HCEC 1CT (cell line): Measurements from ENCODE around the gene ALG14.
"Not testable (repeated sequence)": the region's sequence is repeated elsewhere in the genome, so short reads cannot be mapped to it uniquely, and the experiment has no call there.

Experiments used
- DNase-seq: peaks from one replicate; pipeline ENCODE4 v3.0.0-alpha.2; 2017

Gene ALG14

GRCh38 chr1:95005584-95005983 is 67.2 kb downstream of the ALG14 start:
- peak; percentile 16 for DNase-seq

GRCh38 chr1:95004013-95004412 is 68.7 kb downstream of the ALG14 start:
- no peak for DNase-seq

- peak; percentile 62 for DNase-seq
These were observed 69.4 kb downstream of the ALG14 start for GRCh38 chr1:95003433-95003738.

GRCh38 chr1:95002540-95003432 is 70.0 kb downstream of the ALG14 start:
- no peak for DNase-seq

- DNase-seq, result no peak
These were observed 70.6 kb downstream of the ALG14 start for GRCh38 chr1:95002164-95002539.

- DNase-seq, result no peak
These were observed 73.2 kb downstream of the ALG14 start for GRCh38 chr1:94999456-95000131.

- no peak for DNase-seq
These were observed 74.0 kb downstream of the ALG14 start for GRCh38 chr1:94998748-94999147.

GRCh38 chr1:94998114-94998513 is 74.6 kb downstream of the ALG14 start:
- no peak for DNase-seq

GRCh38 chr1:94995536-94995935 is 77.2 kb downstream of the ALG14 start:
- not testable (repeated sequence) for DNase-seq

- no peak for DNase-seq
These were observed 77.9 kb downstream of the ALG14 start for GRCh38 chr1:94994805-94995204.

GRCh38 chr1:94993931-94994645 is 78.7 kb downstream of the ALG14 start:
- no peak for DNase-seq

- DNase-seq, result no peak
These were observed 79.7 kb downstream of the ALG14 start for GRCh38 chr1:94992863-94993563.

GRCh38 chr1:94992161-94992560 is 80.6 kb downstream of the ALG14 start:
- no peak for DNase-seq

- DNase-seq, result peak; percentile 37
These were observed 82.8 kb downstream of the ALG14 start for GRCh38 chr1:94989911-94990473.

- no peak for DNase-seq
These were observed 83.4 kb downstream of the ALG14 start for GRCh38 chr1:94989398-94989797.

- DNase-seq, result no peak
These were observed 84.4 kb downstream of the ALG14 start for GRCh38 chr1:94988356-94988755.

GRCh38 chr1:94986783-94987182 is 86.0 kb downstream of the ALG14 start:
- DNase-seq, result peak; percentile 85

- peak; percentile 96 for DNase-seq
These were observed 89.5 kb downstream of the ALG14 start for GRCh38 chr1:94983171-94983739.

- DNase-seq, result no peak
These were observed 90.4 kb downstream of the ALG14 start for GRCh38 chr1:94982398-94982797.

- DNase-seq, result no peak
These were observed 91.2 kb downstream of the ALG14 start for GRCh38 chr1:94981575-94981973.

- DNase-seq, result peak; percentile 79
These were observed 91.9 kb downstream of the ALG14 start for GRCh38 chr1:94980582-94981574.
